IMR-90 (cell line): ENCODE results near the gene PSAPL1. TPM values are rescaled to one million over a fixed set of nuclear protein-coding genes. Genes with fewer than 3 reads are reported as not detected.

ENCODE experiments used
- ATAC-seq: fragments of 200-7000 bp; cut with Tn5 transposase; 2 replicates; pipeline ENCODE4 v1.9.1; 2020; ENCODE audit warnings: low read depth, mild to moderate bottlenecking, moderate library complexity
- BruUV-seq: library from RNA; stranded (reverse); fragments of 400-500 nt; replicated peaks from 2 replicates; lab custom pipeline; 2021; lab: Mats Ljungman, UMichigan
- CTCF ChIA-PET: fragments of 300-600 bp; formaldehyde crosslinking; extraction: SDS; loops from one replicate; lab custom pipeline; 2021; ENCODE audit warnings: antibody characterized with exemption; lab: Yijun Ruan, JAX
- POLR2A ChIA-PET: fragments of 300-600 bp; sonication (Branson Sonifier 250); formaldehyde crosslinking; loops from one replicate; lab custom pipeline; 2022; ENCODE audit warnings: antibody characterized with exemption; ENCODE audit not compliant: unreplicated experiment; lab: Charles Lee
- DNase-seq: peaks from one replicate; pipeline ENCODE4 v3.0.0; 2013
- H2AFZ ChIP-seq: replicated peaks from 2 replicates; pipeline ENCODE3; 2013; ENCODE audit warnings: low read length, mild to moderate bottlenecking; ENCODE audit not compliant: poor library complexity
- H2AK5ac ChIP-seq: 2 replicates; pipeline ENCODE4 v1.6.1; 2013; ENCODE audit warnings: low read depth, low read length, inconsistent platforms
- H2AK9ac ChIP-seq: replicated peaks from 2 replicates; pipeline ENCODE3; 2013; ENCODE audit warnings: mild to moderate bottlenecking, low read depth, low read length, moderate library complexity; ENCODE audit not compliant: poor library complexity
- H2BK120ac ChIP-seq: 2 replicates; pipeline ENCODE4 v1.6.1; 2013; ENCODE audit warnings: low read depth, low read length, inconsistent platforms
- H2BK15ac ChIP-seq: 3 replicates; pipeline ENCODE4 v1.6.1; 2013; ENCODE audit warnings: low read depth, low read length, inconsistent platforms
- H2BK20ac ChIP-seq: 2 replicates; pipeline ENCODE4 v1.6.1; 2013; ENCODE audit warnings: low read depth, mild to moderate bottlenecking, inconsistent platforms, low read length, moderate library complexity
- H2BK5ac ChIP-seq: 2 replicates; pipeline ENCODE4 v1.6.1; 2013; ENCODE audit warnings: mild to moderate bottlenecking, low read depth, low read length, inconsistent platforms; ENCODE audit not compliant: poor library complexity, severe bottlenecking
- H3K14ac ChIP-seq: replicated peaks from 2 replicates; pipeline ENCODE4 v1.6.1; 2013; ENCODE audit warnings: low read depth, low read length, inconsistent platforms
- H3K18ac ChIP-seq: 2 replicates; pipeline ENCODE4 v1.6.1; 2013; ENCODE audit warnings: low read depth, low read length, control low read depth
- H3K23ac ChIP-seq: 2 replicates; pipeline ENCODE4 v1.6.1; 2013; ENCODE audit warnings: low read depth, low read length, inconsistent platforms
- H3K27ac ChIP-seq: 2 replicates; pipeline ENCODE4 v1.5.1; 2013; ENCODE audit warnings: mild to moderate bottlenecking, control low read depth, low read length; ENCODE audit not compliant: insufficient read depth
- H3K27me3 ChIP-seq: 2 replicates; pipeline ENCODE4 v1.6.1; 2013; ENCODE audit warnings: low read length; ENCODE audit not compliant: control insufficient read depth, insufficient read depth
- H3K36me3 ChIP-seq: 2 replicates; pipeline ENCODE4 v1.6.1; 2013; ENCODE audit warnings: low read length, mixed read lengths; ENCODE audit not compliant: control insufficient read depth, insufficient read depth
- H3K4ac ChIP-seq: 2 replicates; pipeline ENCODE4 v1.6.1; 2013; ENCODE audit warnings: low read depth, low read length, inconsistent platforms
- H3K4me1 ChIP-seq: 2 replicates; pipeline ENCODE4 v1.6.1; 2013; ENCODE audit warnings: low read length, mixed read lengths; ENCODE audit not compliant: control insufficient read depth, insufficient read depth
- H3K4me2 ChIP-seq: 2 replicates; pipeline ENCODE4 v1.6.1; 2013; ENCODE audit warnings: low read depth, mild to moderate bottlenecking, control low read depth, low read length, moderate library complexity
- H3K4me3 ChIP-seq: 2 replicates; pipeline ENCODE4 v1.5.1; 2013; ENCODE audit warnings: low read depth, mild to moderate bottlenecking, control low read depth, low read length, moderate library complexity; ENCODE audit not compliant: insufficient read depth
- H3K56ac ChIP-seq: 2 replicates; pipeline ENCODE4 v1.6.1; 2013; ENCODE audit warnings: low read length, inconsistent platforms; ENCODE audit not compliant: insufficient read depth; ENCODE audit errors: extremely low read depth
- H3K79me1 ChIP-seq, 2 experiments: 2 replicates each; pipeline ENCODE4 v1.6.1; 2013; ENCODE audit warnings: low read length in 2 of 2, inconsistent platforms in 1 of 2, low read depth in 1 of 2
- H3K9ac ChIP-seq: 2 replicates; pipeline ENCODE4 v1.6.1; 2013; ENCODE audit warnings: low read depth, low read length, control low read depth
- H3K9me1 ChIP-seq: 2 replicates; pipeline ENCODE4 v1.6.1; 2013; ENCODE audit warnings: low read length, inconsistent platforms; ENCODE audit not compliant: insufficient read depth
- H3K9me3 ChIP-seq: 2 replicates; pipeline ENCODE4 v1.6.1; 2013; ENCODE audit warnings: low read length; ENCODE audit not compliant: control insufficient read depth, insufficient read depth
- H4K20me1 ChIP-seq: 2 replicates; pipeline ENCODE4 v1.6.1; 2013; ENCODE audit warnings: low read length, inconsistent platforms; ENCODE audit not compliant: insufficient read depth
- H4K5ac ChIP-seq: 2 replicates; pipeline ENCODE4 v1.6.1; 2013; ENCODE audit warnings: mild to moderate bottlenecking, low read depth, low read length, control low read depth
- H4K8ac ChIP-seq, 2 experiments: 2 replicates each; pipeline ENCODE4 v1.6.1; 2013; ENCODE audit warnings: low read depth in 2 of 2, low read length in 2 of 2, control low read depth in 1 of 2, inconsistent platforms in 1 of 2
- H4K91ac ChIP-seq: 2 replicates; pipeline ENCODE4 v1.6.1; 2013; ENCODE audit warnings: low read depth, low read length, inconsistent platforms; ENCODE audit not compliant: insufficient read depth
- BHLHE40 ChIP-seq: fragments of 150-350 bp; IDR thresholded peaks from 2 replicates; pipeline ENCODE4 v1.6.1; 2016; ENCODE audit warnings: mild to moderate bottlenecking, low read depth, low read length
- CEBPB ChIP-seq: IDR thresholded peaks from 2 replicates; pipeline ENCODE4 v1.6.1; 2012; ENCODE audit warnings: low read depth, low read length, improper control_type of control experiment
- CHD1 ChIP-seq: IDR thresholded peaks from 2 replicates; pipeline ENCODE4 v1.6.1; 2012; ENCODE audit warnings: low read depth, low read length, improper control_type of control experiment
- CTCF ChIP-seq: conservative IDR thresholded peaks from 2 replicates; pipeline ENCODE4 v1.5.1; 2012; ENCODE audit warnings: mild to moderate bottlenecking, low read depth, low read length, improper control_type of control experiment
- FOS ChIP-seq: fragments of 150-350 bp; IDR thresholded peaks from 2 replicates; pipeline ENCODE4 v1.6.1; 2016; ENCODE audit warnings: low read depth, low read length
- MAFK ChIP-seq: IDR thresholded peaks from 2 replicates; pipeline ENCODE4 v1.6.1; 2012; ENCODE audit warnings: low read depth, low read length, improper control_type of control experiment
- MAZ ChIP-seq: IDR thresholded peaks from 2 replicates; pipeline ENCODE4 v1.6.1; 2012; ENCODE audit warnings: low read depth, mild to moderate bottlenecking, low read length, improper control_type of control experiment, moderate library complexity, borderline replicate concordance
- NFE2L2 ChIP-seq: fragments of 150-350 bp; IDR thresholded peaks from 2 replicates; pipeline ENCODE4 v1.6.1; 2016; ENCODE audit warnings: low read depth, mild to moderate bottlenecking, low read length
- POLR2A ChIP-seq: IDR thresholded peaks from 2 replicates; pipeline ENCODE4 v1.6.1; 2012; ENCODE audit warnings: mild to moderate bottlenecking, low read depth, low read length
- RCOR1 ChIP-seq: IDR thresholded peaks from 2 replicates; pipeline ENCODE4 v1.6.1; 2012; ENCODE audit warnings: mild to moderate bottlenecking, low read length, improper control_type of control experiment; ENCODE audit not compliant: insufficient replicate concordance
- RFX5 ChIP-seq: IDR thresholded peaks from 2 replicates; pipeline ENCODE4 v1.8.0; 2012; ENCODE audit warnings: low read depth, mild to moderate bottlenecking, low read length, moderate library complexity
- SMC3 ChIP-seq: fragments of 150-350 bp; IDR thresholded peaks from 2 replicates; pipeline ENCODE4 v1.6.1; 2016; ENCODE audit warnings: low read depth, mild to moderate bottlenecking, antibody characterized with exemption, low read length, moderate library complexity
- WGBS, 2 experiments: methylation state at CpG; one replicate each; pipeline versions ENCODE4 v1.1.5 to v1.1.7; 2013; ENCODE audit warnings: missing lambda C conversion rate in 2 of 2; ENCODE audit not compliant: insufficient read length in 1 of 2; ENCODE audit errors: extremely low coverage in 2 of 2; 5-methylcytosine and 5-hydroxymethylcytosine counted together
- dilution Hi-C: fragments of 300-500 bp; cut with HindIII; formaldehyde crosslinking; loops from one replicate; pipeline ENCODE4 v1.14.3; 2018; ENCODE audit warnings: low sequenced_read_pairs; ENCODE audit not compliant: unreplicated experiment
- in situ Hi-C: fragments of 300-500 bp; cut with MboI; formaldehyde crosslinking; loops from 3 replicates; pipeline ENCODE4 v1.14.3; 2019; ENCODE audit warnings: low sequenced_read_pairs, inconsistent platforms, mixed read lengths
- intact Hi-C: fragments of 100-400 bp; cut with micrococcal nuclease; formaldehyde crosslinking; loops from 2 replicates; pipeline ENCODE4 v1.10.0; 2022
- polyA plus RNA-seq, 3 experiments: library from polyadenylated mRNA; depleted of rRNA; stranded (reverse); fragments of >200 nt; gene quantifications; 2 replicates each; pipeline ENCODE4 v1.2.3, GENCODE V29; 2012; ENCODE audit warnings: low replicate concordance in 1 of 3
- total RNA-seq: library from RNA; depleted of rRNA; stranded (reverse); fragments of >200 nt; gene quantifications from 2 replicates; pipeline ENCODE4 v1.2.3, GENCODE V29; 2012
- TF ChIP-seq, protein P1 (sequence below): fragments of 150-350 bp; IDR thresholded peaks from 2 replicates; pipeline ENCODE4 v1.6.1; 2017; ENCODE audit warnings: mild to moderate bottlenecking, antibody characterized with exemption, low read length, low read depth

PSAPL1 gene
- total and polyA plus RNA-seq, 2 of the 4 experiments (the other 2 are of a cell fraction) = not detected

GRCh38 chr4:7441201-7441600, 6.5 kb upstream of the PSAPL1 start:
- ChIA-PET POLR2A (no interaction called here), CTCF (no interaction called here)
- H2BK5ac ChIP-seq = no peak overlapping the region
- no peaks in the 10 kb centered on the region for H4K20me1 ChIP-seq
- H3K9me1 ChIP-seq = no peaks in the 10 kb centered on the region
- H3K27ac ChIP-seq = no peak overlapping the region
- H4K5ac ChIP-seq = no peak overlapping the region
- H2BK120ac ChIP-seq = no peak overlapping the region
- no peak overlapping the region for H3K56ac ChIP-seq
- no peak overlapping the region for H2BK20ac ChIP-seq
- peaks cover 13% of the 10 kb centered on the region for H3K27me3 ChIP-seq
- H3K79me1 ChIP-seq = no peaks in the 10 kb centered on the region
- no peak overlapping the region for H3K23ac ChIP-seq
- H3K4me1 ChIP-seq = no peaks in the 10 kb centered on the region
- no peak overlapping the region for H3K9ac ChIP-seq
- no peak overlapping the region for H2AFZ ChIP-seq
- H3K14ac ChIP-seq = no peak overlapping the region
- BruUV-seq = no TSS peak
- no peak overlapping the region for H4K8ac ChIP-seq
- intact Hi-C loops = no loop called here
- DNase-seq = no peak
- H2AK9ac ChIP-seq = no peak overlapping the region
- dilution Hi-C loops = no loop called here
- in situ Hi-C loops = no loop called here
- WGBS, 2 experiments = 61% methylated on average over 3 of the region's 7 CpGs; no CpG with 5 or more reads in 1 of the 2 experiments
- no peak for ATAC-seq
- no peak overlapping the region for H3K4me3 ChIP-seq
- no peak overlapping the region for H3K4ac ChIP-seq
- H4K91ac ChIP-seq = no peak overlapping the region
- H2BK15ac ChIP-seq = no peak overlapping the region
- H3K9me3 ChIP-seq = no peaks in the 10 kb centered on the region
- no peak for TF ChIP-seq RCOR1
- TF ChIP-seq SMC3 = no peak
- no peak for TF ChIP-seq FOS
- no peak for TF ChIP-seq RFX5
- TF ChIP-seq CEBPB = no peak
- TF ChIP-seq NFE2L2 = no peak
- no peak for TF ChIP-seq CHD1
- TF ChIP-seq BHLHE40 = no peak
- no peak for TF ChIP-seq MAFK
- TF ChIP-seq, protein P1, sequence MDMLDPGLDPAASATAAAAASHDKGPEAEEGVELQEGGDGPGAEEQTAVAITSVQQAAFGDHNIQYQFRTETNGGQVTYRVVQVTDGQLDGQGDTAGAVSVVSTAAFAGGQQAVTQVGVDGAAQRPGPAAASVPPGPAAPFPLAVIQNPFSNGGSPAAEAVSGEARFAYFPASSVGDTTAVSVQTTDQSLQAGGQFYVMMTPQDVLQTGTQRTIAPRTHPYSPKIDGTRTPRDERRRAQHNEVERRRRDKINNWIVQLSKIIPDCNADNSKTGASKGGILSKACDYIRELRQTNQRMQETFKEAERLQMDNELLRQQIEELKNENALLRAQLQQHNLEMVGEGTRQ = no peak
- TF ChIP-seq MAZ = no peak
- TF ChIP-seq CTCF = no peak
- no peak for TF ChIP-seq POLR2A
- H2AK5ac ChIP-seq = no peak overlapping the region
- no peak overlapping the region for H3K4me2 ChIP-seq
- no peak overlapping the region for H3K18ac ChIP-seq
- H3K36me3 ChIP-seq = no peaks in the 10 kb centered on the region
